H1 (cell line): ENCODE data around the gene STYXL1. TPM values are rescaled to one million over a fixed set of nuclear protein-coding genes. Genes with fewer than 3 reads are reported as not detected.

Source experiments
- CTCF ChIA-PET: fragments of 300-600 bp; sonication (Branson Sonifier 250); formaldehyde crosslinking; loops from one replicate; lab custom pipeline; 2021; ENCODE audit not compliant: partially characterized antibody; lab: Charles Lee
- POLR2A ChIA-PET: fragments of 300-600 bp; sonication (Branson Sonifier 250); formaldehyde crosslinking; loops from one replicate; lab custom pipeline; 2021; ENCODE audit warnings: inconsistent platforms; ENCODE audit not compliant: partially characterized antibody; lab: Charles Lee
- DNase-seq, 2 experiments: peaks; one replicate each; pipeline versions ENCODE4 v3.0.0 to v3.0.0-alpha.2; 2010 to 2022; ENCODE audit warnings: low spot score in 2 of 2, low read depth in 1 of 2, mixed read lengths in 1 of 2
- FAIRE-seq: peaks from 2 replicates; lab custom pipeline; 2011; peaks lifted over from hg19 to GRCh38; lab: Jason Lieb, UNC
- H2AFZ ChIP-seq: 2 replicates; pipeline ENCODE4 v1.8.1; 2012; ENCODE audit warnings: low read length, inconsistent platforms
- H2AK5ac ChIP-seq: 2 replicates; pipeline ENCODE4 v1.6.1; 2013; ENCODE audit warnings: low read depth, low read length
- H2BK120ac ChIP-seq: replicated peaks from 2 replicates; pipeline ENCODE3; 2013; ENCODE audit warnings: low read depth, low read length, inconsistent platforms
- H2BK12ac ChIP-seq: 2 replicates; pipeline ENCODE4 v1.6.1; 2013; ENCODE audit warnings: low read depth, low read length
- H2BK15ac ChIP-seq: 2 replicates; pipeline ENCODE4 v1.6.1; 2013; ENCODE audit warnings: low read length
- H2BK20ac ChIP-seq: 2 replicates; pipeline ENCODE4 v1.6.1; 2013; ENCODE audit warnings: low read length
- H2BK5ac ChIP-seq: 2 replicates; pipeline ENCODE4 v1.6.1; 2013; ENCODE audit warnings: low read depth, low read length
- H3K14ac ChIP-seq: 2 replicates; pipeline ENCODE4 v1.6.1; 2013; ENCODE audit warnings: inconsistent platforms; ENCODE audit not compliant: insufficient read length
- H3K18ac ChIP-seq: 2 replicates; pipeline ENCODE4 v1.6.1; 2013; ENCODE audit warnings: low read length; ENCODE audit errors: extremely low read depth
- H3K23ac ChIP-seq: 2 replicates; pipeline ENCODE4 v1.6.1; 2013; ENCODE audit warnings: inconsistent platforms; ENCODE audit not compliant: insufficient read length
- H3K23me2 ChIP-seq: 2 replicates; pipeline ENCODE4 v1.6.1; 2013; ENCODE audit warnings: low read depth, low read length
- H3K27ac ChIP-seq: 2 replicates; pipeline ENCODE4 v1.6.1; 2011; ENCODE audit warnings: low read depth, low read length, inconsistent platforms
- H3K27me3 ChIP-seq, 4 experiments: replicated peaks in 1 of 4; 1 replicate in 1 of 4; 2 replicates in 3 of 4; pipeline versions ENCODE4 v1.6.1 to v1.8.1; 2011 to 2013; ENCODE audit warnings: low read length in 3 of 4, mild to moderate bottlenecking in 3 of 4, inconsistent platforms in 2 of 4, mixed read lengths in 2 of 4, moderate library complexity in 1 of 4; ENCODE audit not compliant: control insufficient read depth in 3 of 4, insufficient read depth in 3 of 4; ENCODE audit errors: extremely low read depth in 1 of 4
- H3K36me3 ChIP-seq, 4 experiments: 2 replicates each; pipeline versions ENCODE4 v1.6.1 to v1.8.1; 2011 to 2013; ENCODE audit warnings: mild to moderate bottlenecking in 4 of 4, low read length in 3 of 4, moderate library complexity in 2 of 4, control low read depth in 1 of 4, inconsistent platforms in 1 of 4; ENCODE audit not compliant: insufficient read depth in 4 of 4, control insufficient read depth in 2 of 4
- H3K4ac ChIP-seq: replicated peaks from 2 replicates; pipeline ENCODE3; 2013; ENCODE audit warnings: low read length, low read depth, mixed read lengths, inconsistent platforms; ENCODE audit not compliant: insufficient read length
- H3K4me1 ChIP-seq, 4 experiments: replicated peaks in 1 of 4; 1 replicate in 1 of 4; 2 replicates in 3 of 4; pipeline versions ENCODE4 v1.6.1 to v1.8.1; 2011 to 2013; ENCODE audit warnings: low read length in 3 of 4, inconsistent platforms in 2 of 4, mixed read lengths in 1 of 4; ENCODE audit not compliant: insufficient read depth in 4 of 4, control insufficient read depth in 3 of 4
- H3K4me2 ChIP-seq, 2 experiments: 2 replicates each; pipeline versions ENCODE4 v1.6.1 to v1.8.1; 2011 to 2013; ENCODE audit warnings: low read depth in 2 of 2, low read length in 2 of 2, control low read depth in 1 of 2, inconsistent platforms in 1 of 2, mild to moderate bottlenecking in 1 of 2; ENCODE audit not compliant: insufficient read depth in 1 of 2
- H3K4me3 ChIP-seq, 4 experiments: fragments of 200-600, 300-600 bp in 1 of 4; sonication (generic), shearing (Covaris generic), sonication (Bioruptor Twin) in 1 of 4; 2 replicates each; pipeline versions ENCODE4 v1.5.1 to v1.8.1; 2011 to 2016; ENCODE audit warnings: low read length in 4 of 4, low read depth in 3 of 4, control low read depth in 2 of 4, inconsistent platforms in 2 of 4, mild to moderate bottlenecking in 2 of 4, mixed read lengths in 1 of 4, moderate library complexity in 1 of 4; ENCODE audit not compliant: insufficient read depth in 2 of 4; ENCODE audit errors: extremely low read depth in 1 of 4
- H3K56ac ChIP-seq: replicated peaks from 2 replicates; pipeline ENCODE3; 2013; ENCODE audit warnings: low read depth, mild to moderate bottlenecking, mixed read lengths, low read length, inconsistent platforms; ENCODE audit not compliant: insufficient read length
- H3K79me1 ChIP-seq: 2 replicates; pipeline ENCODE4 v1.6.1; 2013; ENCODE audit warnings: low read depth, low read length, control low read depth
- H3K79me2 ChIP-seq, 2 experiments: 2 replicates each; pipeline versions ENCODE4 v1.6.1 to v1.8.1; 2012 to 2013; ENCODE audit warnings: low read length in 2 of 2, mild to moderate bottlenecking in 2 of 2, inconsistent platforms in 1 of 2; ENCODE audit not compliant: insufficient read depth in 2 of 2, control insufficient read depth in 1 of 2
- H3K9ac ChIP-seq, 4 experiments: replicated peaks in 1 of 4; 1 replicate in 1 of 4; 2 replicates in 3 of 4; pipeline versions ENCODE4 v1.6.1 to v1.8.1; 2011 to 2013; ENCODE audit warnings: low read depth in 3 of 4, low read length in 3 of 4, control low read depth in 2 of 4, mild to moderate bottlenecking in 2 of 4, moderate library complexity in 2 of 4, inconsistent platforms in 1 of 4; ENCODE audit errors: extremely low read depth in 1 of 4
- H3K9me3 ChIP-seq, 2 experiments: 2 replicates each; pipeline versions ENCODE4 v1.6.1 to v1.8.1; 2012 to 2013; ENCODE audit warnings: mild to moderate bottlenecking in 2 of 2, moderate library complexity in 2 of 2, control low read depth in 1 of 2, inconsistent platforms in 1 of 2, low read depth in 1 of 2, low read length in 1 of 2, mixed read lengths in 1 of 2; ENCODE audit not compliant: insufficient read depth in 2 of 2
- H4K20me1 ChIP-seq, 2 experiments: replicated peaks in 1 of 2; 2 replicates each; pipeline versions ENCODE3 to v1.8.1; 2011 to 2013; ENCODE audit warnings: inconsistent platforms in 2 of 2, low read length in 2 of 2, mild to moderate bottlenecking in 1 of 2; ENCODE audit not compliant: insufficient read depth in 2 of 2, control insufficient read depth in 1 of 2
- H4K5ac ChIP-seq: 2 replicates; pipeline ENCODE4 v1.6.1; 2013; ENCODE audit warnings: low read length, low read depth, mixed read lengths, inconsistent platforms; ENCODE audit not compliant: insufficient read length
- H4K8ac ChIP-seq: 2 replicates; pipeline ENCODE4 v1.8.0; 2013; ENCODE audit warnings: mild to moderate bottlenecking, moderate library complexity, low read length, inconsistent platforms; ENCODE audit not compliant: insufficient read depth; ENCODE audit errors: extremely low read depth
- H4K91ac ChIP-seq: replicated peaks from 2 replicates; pipeline ENCODE3; 2013; ENCODE audit warnings: low read length, mixed read lengths, inconsistent platforms; ENCODE audit not compliant: insufficient read length
- KDM1A ChIP-seq: fragments of 200-600, 300-600 bp; sonication (generic); IDR thresholded peaks from 2 replicates; pipeline ENCODE4 v1.7.1; 2016; ENCODE audit warnings: mild to moderate bottlenecking, low read length, borderline replicate concordance
- POLR2AphosphoS5 ChIP-seq: IDR thresholded peaks from 2 replicates; pipeline ENCODE4 v1.6.1; 2011; ENCODE audit warnings: low read depth, low read length
- TAF7 ChIP-seq: optimal IDR thresholded peaks from 2 replicates; pipeline ENCODE3; 2011; ENCODE audit warnings: low read depth, mild to moderate bottlenecking, inconsistent platforms, low read length, moderate library complexity, borderline replicate concordance
- WGBS, 2 experiments: shearing (Covaris generic) in 1 of 2; methylation state at CpG; one replicate each; pipeline versions ENCODE4 v1.1.6 to v1.1.7; 2013 to 2015; ENCODE audit warnings: low lambda C conversion rate in 2 of 2, mixed read lengths in 2 of 2, inconsistent platforms in 1 of 2, low coverage in 1 of 2, missing lambda C conversion rate in 1 of 2; ENCODE audit not compliant: insufficient replicate concordance in 2 of 2, insufficient coverage in 1 of 2, insufficient read length in 1 of 2; ENCODE audit errors: extremely low coverage in 1 of 2, missing lambda C conversion rate in 1 of 2; 5-methylcytosine and 5-hydroxymethylcytosine counted together
- polyA plus RNA-seq, 7 experiments: library from polyadenylated mRNA; depleted of rRNA in 3 of 7; stranded (reverse) in 5 of 7; unstranded in 2 of 7; fragments of >200 nt in 5 of 7; fragments of 200-250 nt in 2 of 7; gene quantifications; 1 replicate in 5 of 7; 2 replicates in 1 of 7; 4 replicates in 1 of 7; pipeline versions ENCODE4 v1.2.1 to v1.2.3, GENCODE V29; 2011 to 2013; ENCODE audit warnings: missing spikeins in 2 of 7, mixed read lengths in 2 of 7
- total RNA-seq: library from RNA; stranded (reverse); fragmentation: NEBNext Ultra II Directional; extraction: Animal tissue kit (Norgen Biotek cat#: 25700); gene quantifications from 2 replicates; pipeline ENCODE4 v1.2.1, GENCODE V29; 2021

The STYXL1 gene
- total and polyA plus RNA-seq, 2 of the 8 experiments (the other 6 are each of a cell fraction or from before 2014, with no cell fraction given), result 32.3 to 53.9 TPM

GRCh38 chr7:76031964-76032363, 15.8 kb downstream of the STYXL1 start:
- ChIA-PET CTCF (interaction anchor here (1.1 kb wide), 1 partner anchor 231 kb away, joined by 4 read pairs; no protein-coding TSS in a partner anchor), POLR2A (interaction anchor here (0.6 to 3.4 kb wide), 3 partner anchors 9 to 320 kb away, joined by 3 to 17 read pairs (median 3); partner anchors contain the start of genes MDH2 and STYXL1)
- no peak overlapping the region for H4K5ac ChIP-seq
- H3K9me3 ChIP-seq, result no peaks in the 10 kb centered on the region
- no peak overlapping the region for H3K4ac ChIP-seq
- FAIRE-seq (no peak), DNase-seq (no peak)
- no peaks in the 10 kb centered on the region; the same call in 1 of the 2 replicates for H3K79me1 ChIP-seq
- H3K4me3 ChIP-seq, result no peak overlapping the region
- H2AK5ac ChIP-seq, result no peak overlapping the region
- 86% methylated on average over 1 of the region's 1 CpG; no CpG with 5 or more reads in 1 of the 2 experiments for WGBS, 2 experiments
- H2AFZ ChIP-seq, result no peak overlapping the region
- no peak overlapping the region for H3K23ac ChIP-seq
- no peak overlapping the region for H2BK12ac ChIP-seq
- H2BK15ac ChIP-seq, result no peak overlapping the region
- no peaks in the 10 kb centered on the region for H3K79me2 ChIP-seq
- H3K9ac ChIP-seq, result no peak overlapping the region
- H3K18ac ChIP-seq, result no peak overlapping the region
- H3K14ac ChIP-seq, result no peak overlapping the region
- H3K27ac ChIP-seq, result no peak overlapping the region
- no peak overlapping the region for H4K8ac ChIP-seq
- TF ChIP-seq TAF7 (no peak), POLR2AphosphoS5 (no peak), KDM1A (peak; percentile 59; the same call in 1 of the 2 replicates)
- H3K4me1 ChIP-seq, result no peaks in the 10 kb centered on the region
- H3K4me2 ChIP-seq, result no peak overlapping the region
- H4K20me1 ChIP-seq, result peaks cover 0 to 2% of the 10 kb centered on the region in 2 experiments
- no peak overlapping the region for H2BK5ac ChIP-seq
- H2BK20ac ChIP-seq, result no peak overlapping the region
- H3K27me3 ChIP-seq, result no peaks in the 10 kb centered on the region
- no peaks in the 10 kb centered on the region for H3K23me2 ChIP-seq
- peaks cover 0 to 3% (median 0%) of the 10 kb centered on the region in 4 experiments; a peak in 2 of 8 replicates for H3K36me3 ChIP-seq
- no peak overlapping the region for H3K56ac ChIP-seq
- no peak overlapping the region for H2BK120ac ChIP-seq
- no peak overlapping the region for H4K91ac ChIP-seq
